Caco-2 (cell line): Measurements from ENCODE around the gene LRRFIP1. TPM values are rescaled to one million over a fixed set of nuclear protein-coding genes. Genes with fewer than 3 reads are reported as not detected.
A peak's percentile ranks its signal among the peaks of the same experiment; 100 is the strongest.

Source experiments
- Bru-seq: library from RNA; stranded (reverse); fragments of 400-500 nt; gene quantifications from one replicate; lab custom pipeline; 2021; lab: Mats Ljungman, UMichigan
- BruChase-seq, 2 experiments: library from RNA; stranded (reverse); fragments of 400-500 nt; gene quantifications; one replicate each; lab custom pipeline; 2021; lab: Mats Ljungman, UMichigan
- BruUV-seq: library from RNA; stranded (reverse); fragments of 400-500 nt; replicated peaks from 2 replicates; lab custom pipeline; 2021; lab: Mats Ljungman, UMichigan
- CTCF ChIA-PET: fragments of 300-600 bp; sonication (Branson Sonifier 250); formaldehyde crosslinking; loops from one replicate; lab custom pipeline; 2022; ENCODE audit warnings: antibody characterized with exemption; lab: Charles Lee
- POLR2A ChIA-PET: fragments of 300-600 bp; sonication (Branson Sonifier 250); formaldehyde crosslinking; loops from one replicate; lab custom pipeline; 2022; ENCODE audit warnings: antibody characterized with exemption; lab: Charles Lee
- DNase-seq, 2 experiments: peaks; one replicate each; pipeline versions ENCODE4 v3.0.0 to v3.0.0-alpha.2; 2020 to 2022
- H3K27me3 ChIP-seq: replicated peaks from 2 replicates; pipeline ENCODE4 v1.6.0; 2011; ENCODE audit warnings: low read length; ENCODE audit not compliant: control insufficient read depth, insufficient read depth
- H3K36me3 ChIP-seq: 2 replicates; pipeline ENCODE4 v1.5.1; 2011; ENCODE audit warnings: low read length; ENCODE audit not compliant: control insufficient read depth, insufficient read depth
- H3K4me1 ChIP-seq: fragments of 250-450 bp; sonication (Bioruptor Pico); 2 replicates; pipeline ENCODE4 v1.5.1; 2020; ENCODE audit warnings: mild to moderate bottlenecking
- H3K4me3 ChIP-seq: 2 replicates; pipeline ENCODE4 v1.5.1; 2011; ENCODE audit warnings: low read depth, mild to moderate bottlenecking, control low read depth, low read length
- H3K9me3 ChIP-seq: fragments of 250-450 bp; sonication (Bioruptor Pico); 2 replicates; pipeline ENCODE4 v1.5.1; 2020; ENCODE audit warnings: mild to moderate bottlenecking, moderate library complexity
- H3K27ac Mint-ChIP-seq: one replicate; pipeline ENCODE4 v1.8.0; 2022; ENCODE audit warnings: mixed read lengths; ENCODE audit not compliant: unreplicated experiment
- H3K27me3 Mint-ChIP-seq: one replicate; pipeline ENCODE4 v1.8.0; 2022; ENCODE audit warnings: mixed read lengths; ENCODE audit not compliant: insufficient read depth, unreplicated experiment
- H3K36me3 Mint-ChIP-seq: one replicate; pipeline ENCODE4 v1.8.0; 2022; ENCODE audit warnings: mild to moderate bottlenecking, mixed read lengths; ENCODE audit not compliant: insufficient read depth, unreplicated experiment
- H3K4me1 Mint-ChIP-seq: one replicate; pipeline ENCODE4 v1.8.0; 2022; ENCODE audit warnings: low read depth, mixed read lengths; ENCODE audit not compliant: unreplicated experiment
- H3K4me3 Mint-ChIP-seq: one replicate; pipeline ENCODE4 v1.8.0; 2022; ENCODE audit warnings: mild to moderate bottlenecking, moderate library complexity, mixed read lengths; ENCODE audit not compliant: unreplicated experiment
- H3K9me3 Mint-ChIP-seq: one replicate; pipeline ENCODE4 v1.8.0; 2022; ENCODE audit warnings: mixed read lengths; ENCODE audit not compliant: unreplicated experiment
- intact Hi-C: fragments of 100-400 bp; cut with micrococcal nuclease; formaldehyde crosslinking; loops from one replicate; pipeline ENCODE4 v1.10.0; 2022; ENCODE audit not compliant: unreplicated experiment
- long read RNA-seq: library from polyadenylated mRNA; stranded (forward); transcript quantifications from one replicate; pipeline ENCODE4 v2.0.0, GENCODE V29; 2022
- total RNA-seq: library from RNA; stranded (reverse); gene quantifications from 2 replicates; pipeline ENCODE4 v1.2.3, GENCODE V29; 2022
- TF ChIP-seq, protein P1 (sequence below), 2 experiments: fragments of 200-600 bp in 1 of 2; IDR thresholded peaks; 1 replicate in 1 of 2; 2 replicates in 1 of 2; pipeline versions ENCODE4 v1.5.1 to v1.8.0; 2011 to 2022; ENCODE audit warnings: antibody characterized with exemption in 1 of 2, control low read depth in 1 of 2, inconsistent platforms in 1 of 2, low read depth in 1 of 2, low read length in 1 of 2, mild to moderate bottlenecking in 1 of 2, moderate library complexity in 1 of 2; ENCODE audit not compliant: insufficient read depth in 1 of 2, severe bottlenecking in 1 of 2, unreplicated experiment in 1 of 2

The LRRFIP1 gene, protein sequence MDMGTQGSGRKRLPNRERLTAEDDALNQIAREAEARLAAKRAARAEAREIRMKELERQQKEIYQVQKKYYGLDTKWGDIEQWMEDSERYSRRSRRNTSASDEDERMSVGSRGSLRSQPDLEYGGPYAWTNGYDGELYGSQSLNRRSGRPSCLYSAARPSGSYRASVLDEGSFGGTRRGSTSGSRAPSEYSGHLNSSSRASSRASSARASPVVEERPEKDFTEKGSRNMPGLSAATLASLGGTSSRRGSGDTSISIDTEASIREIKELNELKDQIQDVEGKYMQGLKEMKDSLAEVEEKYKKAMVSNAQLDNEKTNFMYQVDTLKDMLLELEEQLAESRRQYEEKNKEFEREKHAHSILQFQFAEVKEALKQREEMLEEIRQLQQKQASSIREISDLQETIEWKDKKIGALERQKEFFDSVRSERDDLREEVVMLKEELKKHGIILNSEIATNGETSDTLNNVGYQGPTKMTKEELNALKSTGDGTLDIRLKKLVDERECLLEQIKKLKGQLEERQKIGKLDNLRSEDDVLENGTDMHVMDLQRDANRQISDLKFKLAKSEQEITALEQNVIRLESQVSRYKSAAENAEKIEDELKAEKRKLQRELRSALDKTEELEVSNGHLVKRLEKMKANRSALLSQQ
- 37.1 and 40.8 TPM in 2 replicates for total RNA-seq
- Bru-seq, nascent RNA, result percentile 71 among the genes with signal in this experiment
- percentile 70 among the genes with signal in this experiment for BruChase-seq, experiment 1, labeled RNA remaining after a 2-hour chase
- percentile 73 among the genes with signal in this experiment for BruChase-seq, experiment 2, labeled RNA remaining after a 6-hour chase
- long read RNA-seq, transcript LRRFIP1-202 (8 exons, 3,709 nt), result major isoform, 8 of 46 reads
- long read RNA-seq, partial matches to known transcripts, result 15 of 46 reads
- long read RNA-seq, other reads (novel, unspliced or antisense), result 21 of 46 reads

DNA sequence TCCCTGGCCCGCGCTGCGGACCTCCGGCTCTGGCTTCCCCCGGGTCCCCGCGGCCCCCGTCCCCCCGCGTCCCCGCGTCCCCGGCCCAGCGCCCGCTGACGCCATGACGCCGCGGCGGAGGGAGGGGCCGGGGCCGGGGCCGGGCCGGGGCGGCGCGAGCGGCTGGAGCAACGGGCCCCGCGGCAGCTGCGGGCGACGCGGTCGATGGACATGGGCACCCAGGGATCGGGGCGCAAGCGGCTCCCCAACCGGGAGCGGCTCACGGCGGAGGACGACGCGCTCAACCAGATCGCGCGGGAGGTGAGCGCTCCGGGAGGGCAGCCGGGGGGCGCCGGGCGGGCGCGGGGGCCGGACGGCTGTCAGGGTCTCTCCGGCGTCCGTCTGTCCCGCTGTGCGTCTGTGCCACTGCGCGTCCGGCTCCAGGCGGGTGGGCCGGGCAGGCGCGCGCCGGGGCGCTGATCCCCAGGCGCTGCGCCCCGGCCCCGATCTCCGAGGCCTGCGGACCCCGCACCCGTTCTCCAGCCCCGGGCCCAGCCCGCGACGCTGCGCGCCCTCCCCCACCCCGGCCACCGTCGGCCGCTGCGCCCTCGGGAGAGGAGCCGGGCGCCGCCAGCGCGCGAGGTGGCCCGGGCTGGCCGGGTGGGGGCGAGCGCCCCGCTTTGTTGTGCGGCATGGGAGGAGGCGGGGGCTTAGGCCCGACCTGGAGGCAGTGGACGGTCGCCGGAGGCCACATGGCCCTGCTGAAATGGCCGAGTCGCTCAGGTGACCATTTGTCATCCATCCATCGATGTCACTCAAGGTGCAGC lies at the start of gene LRRFIP1:
TSS of gene LRRFIP1 (plus strand) at position 147 of the 806 bp plus-strand sequence. CDS start at position 205, 58 bp downstream.
- TF ChIP-seq, protein P1, sequence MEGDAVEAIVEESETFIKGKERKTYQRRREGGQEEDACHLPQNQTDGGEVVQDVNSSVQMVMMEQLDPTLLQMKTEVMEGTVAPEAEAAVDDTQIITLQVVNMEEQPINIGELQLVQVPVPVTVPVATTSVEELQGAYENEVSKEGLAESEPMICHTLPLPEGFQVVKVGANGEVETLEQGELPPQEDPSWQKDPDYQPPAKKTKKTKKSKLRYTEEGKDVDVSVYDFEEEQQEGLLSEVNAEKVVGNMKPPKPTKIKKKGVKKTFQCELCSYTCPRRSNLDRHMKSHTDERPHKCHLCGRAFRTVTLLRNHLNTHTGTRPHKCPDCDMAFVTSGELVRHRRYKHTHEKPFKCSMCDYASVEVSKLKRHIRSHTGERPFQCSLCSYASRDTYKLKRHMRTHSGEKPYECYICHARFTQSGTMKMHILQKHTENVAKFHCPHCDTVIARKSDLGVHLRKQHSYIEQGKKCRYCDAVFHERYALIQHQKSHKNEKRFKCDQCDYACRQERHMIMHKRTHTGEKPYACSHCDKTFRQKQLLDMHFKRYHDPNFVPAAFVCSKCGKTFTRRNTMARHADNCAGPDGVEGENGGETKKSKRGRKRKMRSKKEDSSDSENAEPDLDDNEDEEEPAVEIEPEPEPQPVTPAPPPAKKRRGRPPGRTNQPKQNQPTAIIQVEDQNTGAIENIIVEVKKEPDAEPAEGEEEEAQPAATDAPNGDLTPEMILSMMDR (IDR thresholded peaks at IDR 0.05; ENCODE audit: insufficient read depth in 1 of 2, low read depth in 1 of 2, low read length in 1 of 2, severe bottlenecking in 1 of 2, unreplicated experiment in 1 of 2), result no peak
- no peaks in the 10 kb centered on the region for H3K4me1 Mint-ChIP-seq
- peak within 1 kb of the TSS; percentile 72 for H3K4me3 Mint-ChIP-seq
- ChIA-PET CTCF (interaction anchor here (1.0 kb wide), 1 partner anchor 58 kb away, joined by 3 read pairs; no protein-coding TSS in a partner anchor), POLR2A (interaction anchor here (0.7 kb wide), 1 partner anchor 13 kb away, joined by 3 read pairs; no protein-coding TSS in a partner anchor)
- H3K36me3 Mint-ChIP-seq, result no peaks in the 10 kb centered on the region
- H3K9me3 Mint-ChIP-seq, result no peaks in the 10 kb centered on the region
- DNase-seq, result peak; percentile 47 to 68
- Histone ChIP-seq H3K9me3 (no peaks in the 10 kb centered on the region), H3K4me3 (peak within 1 kb of the TSS; percentile 35), H3K27me3 (no peaks in the 10 kb centered on the region), H3K4me1 (no peaks in the 10 kb centered on the region; the same call in 1 of the 2 replicates), H3K36me3 (no peaks in the 10 kb centered on the region)
- intact Hi-C loops, result no loop called here
- H3K27me3 Mint-ChIP-seq, result no peaks in the 10 kb centered on the region
- H3K27ac Mint-ChIP-seq, result no peak within 1 kb of the TSS
- no TSS peak for BruUV-seq

DNA sequence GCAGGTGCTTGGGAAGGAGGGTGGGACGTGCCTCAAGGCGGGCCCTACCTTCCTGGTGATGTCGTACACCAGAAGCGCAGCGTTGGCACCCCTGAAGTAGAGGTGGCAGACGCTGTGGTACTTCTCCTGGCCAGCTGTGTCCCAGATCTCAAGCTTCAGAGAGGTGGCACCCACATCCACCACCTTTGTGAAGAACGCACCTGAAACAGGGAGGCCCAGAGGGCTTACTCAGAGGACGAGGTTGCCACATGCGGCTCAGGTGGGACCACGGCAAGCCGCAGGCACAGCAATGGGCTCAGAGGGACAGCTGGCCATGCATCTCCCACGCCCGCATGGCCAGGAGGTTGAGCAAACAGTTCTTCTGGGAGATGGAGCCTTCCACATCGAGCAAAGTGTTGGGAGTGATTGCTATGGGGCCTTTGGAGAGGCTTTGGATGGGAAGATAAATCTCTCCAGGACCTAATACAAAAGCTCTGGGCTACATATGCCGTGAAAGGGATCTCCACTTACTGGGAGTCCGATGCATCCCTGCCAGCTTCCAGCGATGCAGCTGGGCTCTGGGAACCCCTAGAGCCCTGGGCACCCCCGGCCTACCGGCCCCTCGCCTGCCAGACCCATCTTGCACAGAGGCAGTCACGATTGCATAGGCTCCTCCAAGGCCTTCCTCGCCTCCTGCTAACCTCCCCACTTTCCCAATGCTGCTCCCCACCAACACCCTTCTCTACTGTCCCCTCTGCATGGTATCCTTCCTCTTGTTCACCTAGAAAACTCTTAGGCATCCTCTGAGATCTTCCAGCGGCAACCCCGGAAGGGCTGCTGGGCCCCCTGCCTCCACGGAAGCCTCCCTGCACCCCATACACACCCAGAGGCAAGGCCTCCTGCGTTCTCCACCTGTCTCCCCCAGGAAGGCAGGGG lies 49.2 kb upstream of the LRRFIP1 start:
- intact Hi-C loops, result no loop called here
- CTCF ChIA-PET, result no interaction called here
- no peaks in the 10 kb centered on the region for H3K4me1 ChIP-seq
- H3K4me3 Mint-ChIP-seq, result no peak overlapping the region
- H3K36me3 Mint-ChIP-seq, result peaks cover 39% of the 10 kb centered on the region
- H3K4me1 Mint-ChIP-seq, result no peaks in the 10 kb centered on the region
- H3K36me3 ChIP-seq, result no peaks in the 10 kb centered on the region
- H3K9me3 Mint-ChIP-seq, result no peaks in the 10 kb centered on the region
- BruUV-seq, result no TSS peak
- TF ChIP-seq, protein P1 (IDR thresholded peaks at IDR 0.05; ENCODE audit: insufficient read depth in 1 of 2, low read depth in 1 of 2, low read length in 1 of 2, severe bottlenecking in 1 of 2, unreplicated experiment in 1 of 2), result no peak
- POLR2A ChIA-PET, result no interaction called here
- H3K27ac Mint-ChIP-seq, result no peak overlapping the region
- H3K9me3 ChIP-seq, result no peaks in the 10 kb centered on the region
- no peak overlapping the region for H3K4me3 ChIP-seq
- H3K27me3 Mint-ChIP-seq, result no peaks in the 10 kb centered on the region
- DNase-seq, result no peak
- H3K27me3 ChIP-seq, result no peaks in the 10 kb centered on the region
